WTC11 (cell line): Measurements from ENCODE around the gene ERC2.

Experiments
- PRDM15 ChIP-seq: sonication (generic); formaldehyde crosslinking; IDR thresholded peaks from 2 replicates; pipeline ENCODE4 v1.8.0; 2022; ENCODE audit warnings: missing genetic modification reagents
- SP1 ChIP-seq: sonication (generic); formaldehyde crosslinking; conservative IDR thresholded peaks from 2 replicates; pipeline ENCODE4 v1.8.1; 2022; ENCODE audit warnings: missing genetic modification reagents
- TCF7 ChIP-seq: sonication (generic); formaldehyde crosslinking; IDR thresholded peaks from 2 replicates; pipeline ENCODE4 v1.8.0; 2022; ENCODE audit warnings: mild to moderate bottlenecking, low read depth, missing genetic modification reagents, moderate library complexity
- USF2 ChIP-seq: sonication (generic); formaldehyde crosslinking; IDR thresholded peaks from 2 replicates; pipeline ENCODE4 v1.8.1; 2023; ENCODE audit warnings: mild to moderate bottlenecking, missing genetic modification reagents, moderate library complexity
- ZBTB21 ChIP-seq: sonication (generic); formaldehyde crosslinking; IDR thresholded peaks from 2 replicates; pipeline ENCODE4 v1.8.1; 2023; ENCODE audit warnings: mild to moderate bottlenecking, missing genetic modification reagents, borderline replicate concordance
- TF ChIP-seq, protein P1 (sequence below): fragments of 200-600 bp; IDR thresholded peaks from 2 replicates; pipeline ENCODE4 v1.8.0; 2022; ENCODE audit warnings: antibody characterized with exemption

GRCh38 chr3:55688154-55688553, 780.1 kb downstream of the ERC2 start:
- TF ChIP-seq, protein P1, sequence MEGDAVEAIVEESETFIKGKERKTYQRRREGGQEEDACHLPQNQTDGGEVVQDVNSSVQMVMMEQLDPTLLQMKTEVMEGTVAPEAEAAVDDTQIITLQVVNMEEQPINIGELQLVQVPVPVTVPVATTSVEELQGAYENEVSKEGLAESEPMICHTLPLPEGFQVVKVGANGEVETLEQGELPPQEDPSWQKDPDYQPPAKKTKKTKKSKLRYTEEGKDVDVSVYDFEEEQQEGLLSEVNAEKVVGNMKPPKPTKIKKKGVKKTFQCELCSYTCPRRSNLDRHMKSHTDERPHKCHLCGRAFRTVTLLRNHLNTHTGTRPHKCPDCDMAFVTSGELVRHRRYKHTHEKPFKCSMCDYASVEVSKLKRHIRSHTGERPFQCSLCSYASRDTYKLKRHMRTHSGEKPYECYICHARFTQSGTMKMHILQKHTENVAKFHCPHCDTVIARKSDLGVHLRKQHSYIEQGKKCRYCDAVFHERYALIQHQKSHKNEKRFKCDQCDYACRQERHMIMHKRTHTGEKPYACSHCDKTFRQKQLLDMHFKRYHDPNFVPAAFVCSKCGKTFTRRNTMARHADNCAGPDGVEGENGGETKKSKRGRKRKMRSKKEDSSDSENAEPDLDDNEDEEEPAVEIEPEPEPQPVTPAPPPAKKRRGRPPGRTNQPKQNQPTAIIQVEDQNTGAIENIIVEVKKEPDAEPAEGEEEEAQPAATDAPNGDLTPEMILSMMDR = no peak
- TF ChIP-seq TCF7 (CRISPR knock-in tag) (no peak), ZBTB21 (no peak), SP1 (CRISPR knock-in tag) (no peak), PRDM15 (CRISPR knock-in tag) (no peak), USF2 (CRISPR knock-in tag) (no peak)
